NCI-H2081 (cell line): ENCODE measurements around the gene JMJD6.
A peak's percentile ranks its signal among the peaks of the same experiment; 100 is the strongest.
"Not testable (repeated sequence)": the region's sequence is repeated elsewhere in the genome, so short reads cannot be mapped to it uniquely, and the experiment has no call there.

ENCODE experiments used
- DNase-seq, 2 experiments: peaks; one replicate each; lab custom pipeline; 2025; lab: John Stamatoyannopoulos, UW

Gene JMJD6

DNA sequence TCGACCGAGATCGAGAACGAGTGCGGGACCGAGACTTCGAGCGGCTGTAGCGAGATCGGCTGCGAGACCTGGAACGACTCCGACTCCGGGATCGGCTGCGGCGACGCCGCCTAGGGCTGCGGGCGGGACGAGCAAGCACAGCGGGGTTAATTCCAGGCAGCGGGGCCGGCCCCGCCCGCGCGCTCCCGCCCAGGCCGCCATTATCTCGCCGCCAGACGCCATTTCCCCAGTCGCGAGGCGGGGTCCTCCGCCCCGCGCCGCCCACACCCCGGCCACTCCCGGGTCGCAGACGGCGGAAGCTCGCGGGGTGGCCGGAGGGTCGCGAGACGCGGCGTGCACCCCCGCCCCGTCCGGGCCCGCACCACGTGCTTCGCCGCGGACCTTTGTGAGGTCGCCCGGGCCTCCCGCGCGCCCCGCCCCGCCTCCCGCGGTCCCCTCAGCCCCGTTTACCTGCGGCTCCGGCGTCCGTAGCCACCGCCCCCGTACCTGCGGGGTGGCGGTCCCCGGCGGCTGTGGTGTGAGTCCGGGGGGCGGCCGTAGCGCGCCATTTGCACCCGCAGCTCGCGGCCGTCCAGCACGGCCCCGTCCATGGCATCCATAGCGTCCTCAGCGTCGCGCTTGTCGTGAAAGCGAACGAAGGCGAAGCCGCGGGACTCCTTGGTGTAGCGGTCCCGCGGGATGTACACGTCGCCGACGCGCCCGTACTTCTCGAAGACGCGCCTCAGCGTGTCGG, 10.1 kb upstream of the JMJD6 start:
- peak; percentile 81 to 83 for DNase-seq

DNA sequence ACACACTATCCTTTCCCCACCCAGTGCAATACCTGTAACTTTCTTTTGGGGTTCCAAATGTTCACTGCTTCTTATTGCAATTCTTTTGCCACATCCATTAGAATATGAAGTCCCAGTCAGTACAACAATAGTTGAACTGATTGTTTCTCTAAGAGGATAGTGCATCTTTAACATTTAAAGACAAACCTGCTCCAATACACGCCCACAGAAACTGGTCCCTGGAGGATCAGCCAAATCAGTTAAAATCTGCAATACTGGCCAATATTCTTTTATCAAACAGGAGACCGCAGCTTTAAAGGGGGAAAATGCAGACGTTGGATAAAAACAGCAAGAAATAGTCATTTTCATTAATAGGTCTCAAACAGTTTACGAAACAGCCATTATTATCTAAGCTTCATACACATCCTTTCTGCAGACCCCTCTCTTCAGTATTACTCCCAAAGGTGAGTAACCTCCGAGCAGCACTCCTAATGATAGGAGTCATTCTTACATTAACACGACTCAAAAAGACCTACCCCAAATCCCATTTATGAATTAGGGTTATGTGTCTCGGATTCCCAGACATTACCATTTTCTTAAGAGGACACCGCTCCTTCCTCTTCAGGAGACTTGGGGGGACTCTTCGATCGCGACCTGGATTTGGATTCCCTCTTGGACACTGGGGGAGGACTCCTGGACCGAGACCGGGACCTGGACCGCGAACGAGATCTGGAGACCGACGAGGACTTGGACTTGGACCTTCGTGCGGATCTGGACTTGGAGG, 9.4 kb upstream of the JMJD6 start:
- no peak for DNase-seq

DNA sequence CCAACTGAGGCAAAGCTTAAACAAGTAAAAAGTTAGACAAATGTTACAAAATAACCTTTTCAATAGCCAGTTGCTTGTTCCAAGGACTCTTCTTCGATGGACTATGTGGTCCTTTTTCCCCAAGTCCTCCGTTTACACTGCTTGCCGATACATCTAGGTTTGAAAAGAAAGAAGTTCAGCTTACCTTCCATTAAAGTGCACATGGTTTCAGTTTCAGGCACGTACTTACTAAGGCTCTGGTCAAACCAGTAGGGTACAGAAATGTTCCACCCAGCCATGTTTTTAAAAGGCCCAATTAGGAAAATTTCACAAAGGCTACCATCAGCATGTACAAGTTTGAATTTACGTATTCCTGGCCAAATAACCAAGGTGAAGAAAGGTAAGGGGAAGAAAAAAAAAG, 8.6 kb upstream of the JMJD6 start:
- DNase-seq: peak in 1 of 2 experiments; percentile 18

DNA sequence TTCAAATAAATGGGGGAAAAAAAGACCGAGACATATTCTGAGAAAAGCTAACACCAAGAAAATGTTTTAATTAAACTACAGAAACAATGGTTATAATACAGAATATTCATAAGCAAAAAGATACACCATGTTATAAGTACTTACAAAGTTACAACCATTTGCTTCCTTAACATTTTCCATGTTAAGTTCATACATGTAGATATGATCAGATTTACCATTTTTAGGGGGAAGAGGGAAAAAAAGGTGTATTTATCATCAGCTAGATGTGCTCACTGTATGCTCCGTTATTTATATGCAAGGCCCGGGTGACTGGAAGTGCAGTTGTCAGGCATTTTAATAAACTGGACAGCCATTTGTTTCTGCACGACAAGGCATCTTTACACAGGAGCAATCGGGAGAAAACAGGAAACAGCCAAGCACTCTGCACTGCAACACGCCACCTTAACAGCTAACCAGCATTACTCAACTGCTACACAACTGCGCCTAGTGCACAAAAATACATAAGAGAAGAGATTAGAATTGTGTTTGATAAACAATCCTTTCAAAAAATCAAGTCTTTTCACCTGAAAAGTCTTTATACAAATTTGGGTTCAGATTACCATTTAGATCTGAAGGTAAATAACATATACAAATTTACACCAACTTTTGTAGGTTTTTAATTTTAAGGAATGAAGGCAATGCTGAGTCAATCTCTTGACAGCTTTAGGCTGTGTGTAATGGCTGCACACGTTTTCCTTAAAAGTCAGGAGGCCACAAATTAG, 7.9 kb upstream of the JMJD6 start:
- DNase-seq: peak in 1 of 2 experiments; percentile 52

DNA sequence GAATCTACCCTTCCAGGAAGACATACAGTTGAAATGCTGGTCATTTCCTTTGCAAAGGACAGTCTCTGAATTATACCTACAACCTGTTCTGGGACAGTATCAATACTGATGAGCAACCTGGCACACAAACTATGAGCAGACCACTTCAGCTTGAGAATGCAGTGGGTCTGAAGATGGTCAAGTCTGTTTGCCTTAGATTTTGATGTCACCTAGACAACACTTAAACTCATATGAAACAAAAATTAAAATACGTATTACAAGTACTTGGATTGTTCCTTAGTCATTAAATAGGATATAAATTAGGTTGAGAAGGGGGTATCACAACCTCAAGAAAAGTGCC, 7.2 kb upstream of the JMJD6 start:
- no peak for DNase-seq

DNA sequence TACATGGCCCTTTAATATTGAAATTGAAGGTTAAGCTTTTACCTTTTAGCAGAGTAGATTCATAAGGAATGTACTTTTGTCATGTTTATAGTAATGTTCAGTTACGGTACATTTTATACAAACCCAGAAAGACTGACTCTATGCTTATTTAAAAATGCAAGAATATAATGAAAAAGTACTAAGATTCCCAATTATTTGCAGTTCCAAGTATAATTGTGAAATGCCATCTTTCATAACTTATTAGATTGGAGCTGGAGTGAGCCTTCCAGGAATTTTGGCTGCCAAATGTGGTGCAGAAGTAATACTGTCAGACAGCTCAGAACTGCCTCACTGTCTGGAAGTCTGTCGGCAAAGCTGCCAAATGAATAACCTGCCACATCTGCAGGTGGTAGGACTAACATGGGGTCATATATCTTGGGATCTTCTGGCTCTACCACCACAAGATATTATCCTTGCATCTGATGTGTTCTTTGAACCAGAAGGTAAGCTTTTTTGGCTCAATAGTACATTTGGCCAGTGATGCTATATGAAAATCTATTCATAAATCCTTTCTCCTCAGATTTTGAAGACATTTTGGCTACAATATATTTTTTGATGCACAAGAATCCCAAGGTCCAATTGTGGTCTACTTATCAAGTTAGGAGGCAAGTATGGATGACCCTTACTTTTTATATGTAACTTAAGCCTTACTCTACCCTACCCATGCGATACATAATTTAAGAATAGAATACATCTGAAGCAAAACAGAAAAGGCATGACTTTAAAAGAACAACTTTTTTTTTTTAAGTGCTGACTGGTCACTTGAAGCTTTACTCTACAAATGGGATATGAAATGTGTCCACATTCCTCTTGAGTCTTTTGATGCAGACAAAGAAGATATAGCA, 6.6 kb upstream of the JMJD6 start:
- DNase-seq: no peak

DNA sequence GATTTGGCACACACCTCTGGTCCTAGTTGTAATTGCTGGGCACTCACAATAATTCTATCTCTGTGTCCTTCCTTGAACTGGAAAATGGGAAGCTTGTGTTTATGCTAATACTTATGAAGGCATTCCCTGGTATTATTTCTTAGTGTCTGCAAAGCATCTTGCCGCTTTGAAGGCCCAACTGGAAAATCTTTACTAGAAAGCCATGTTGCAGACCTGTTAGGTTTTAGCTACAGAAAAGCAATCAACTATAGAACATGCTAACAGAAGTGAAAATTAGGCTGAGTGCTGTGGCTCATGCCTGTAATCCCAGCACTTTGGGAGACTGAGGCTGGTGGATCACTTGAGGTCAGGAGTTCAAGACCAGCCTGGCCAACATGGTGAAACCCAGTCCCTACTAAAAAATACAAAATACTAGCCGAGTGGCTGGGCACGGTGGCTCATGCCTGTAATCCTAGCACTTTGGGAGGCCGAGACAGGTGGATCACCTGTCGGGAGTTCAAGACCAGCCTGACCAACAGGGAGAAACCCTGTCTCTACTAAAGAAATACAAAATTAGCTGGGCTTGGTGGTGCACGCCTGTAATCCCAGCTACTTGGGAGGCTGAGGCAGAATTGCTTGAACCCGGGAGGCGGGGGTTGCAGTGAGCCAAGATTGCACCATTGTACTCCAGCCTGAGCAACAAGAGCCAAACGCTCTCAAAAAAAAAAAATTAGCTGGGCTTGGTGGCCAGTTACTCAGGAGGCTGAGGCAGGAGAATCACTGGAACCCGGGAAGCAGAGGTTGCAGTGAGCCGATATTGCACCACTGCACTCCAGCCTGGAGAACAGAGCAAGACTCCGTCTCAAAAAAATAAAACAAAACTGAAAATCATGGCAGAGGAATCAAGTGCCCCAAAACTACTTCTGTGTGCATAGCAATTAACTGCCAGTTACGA, 5.7 kb upstream of the JMJD6 start:
- DNase-seq: not testable (repeated sequence)

DNA sequence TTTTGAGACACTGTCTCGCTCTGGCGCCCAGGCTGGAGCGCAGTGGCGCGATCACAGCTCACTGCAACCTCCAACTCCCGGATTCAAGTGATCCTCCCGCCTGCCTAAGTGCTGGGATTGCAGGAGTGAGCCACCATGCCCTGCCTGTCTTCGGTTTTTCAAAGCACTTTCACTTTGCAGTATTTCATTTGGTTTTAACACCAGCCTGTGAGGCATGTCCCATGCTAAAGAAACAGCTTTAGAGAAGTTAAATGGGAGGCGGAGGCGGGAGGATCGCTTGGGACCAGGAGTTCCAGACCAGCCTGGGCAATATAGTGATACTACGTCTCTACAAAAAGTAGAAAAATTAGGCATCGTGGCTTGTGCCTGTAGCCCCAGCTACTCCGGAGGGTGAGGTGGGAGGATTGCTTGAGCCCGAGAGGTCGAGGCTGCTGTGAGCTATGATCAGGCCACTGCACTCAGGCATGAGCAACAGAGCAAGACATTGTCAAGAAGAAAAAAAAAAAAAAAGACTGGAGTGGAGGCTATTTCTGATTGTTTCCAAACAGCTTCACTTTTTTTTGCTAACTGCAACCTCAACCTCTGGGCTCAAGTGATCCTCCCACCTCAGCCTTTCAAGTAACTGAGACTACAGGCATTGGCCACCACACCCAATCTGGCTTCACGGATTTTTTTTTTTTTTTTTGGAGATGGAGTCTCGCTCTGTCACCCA, 1.5 kb upstream of the JMJD6 start:
- no peak for DNase-seq

DNA sequence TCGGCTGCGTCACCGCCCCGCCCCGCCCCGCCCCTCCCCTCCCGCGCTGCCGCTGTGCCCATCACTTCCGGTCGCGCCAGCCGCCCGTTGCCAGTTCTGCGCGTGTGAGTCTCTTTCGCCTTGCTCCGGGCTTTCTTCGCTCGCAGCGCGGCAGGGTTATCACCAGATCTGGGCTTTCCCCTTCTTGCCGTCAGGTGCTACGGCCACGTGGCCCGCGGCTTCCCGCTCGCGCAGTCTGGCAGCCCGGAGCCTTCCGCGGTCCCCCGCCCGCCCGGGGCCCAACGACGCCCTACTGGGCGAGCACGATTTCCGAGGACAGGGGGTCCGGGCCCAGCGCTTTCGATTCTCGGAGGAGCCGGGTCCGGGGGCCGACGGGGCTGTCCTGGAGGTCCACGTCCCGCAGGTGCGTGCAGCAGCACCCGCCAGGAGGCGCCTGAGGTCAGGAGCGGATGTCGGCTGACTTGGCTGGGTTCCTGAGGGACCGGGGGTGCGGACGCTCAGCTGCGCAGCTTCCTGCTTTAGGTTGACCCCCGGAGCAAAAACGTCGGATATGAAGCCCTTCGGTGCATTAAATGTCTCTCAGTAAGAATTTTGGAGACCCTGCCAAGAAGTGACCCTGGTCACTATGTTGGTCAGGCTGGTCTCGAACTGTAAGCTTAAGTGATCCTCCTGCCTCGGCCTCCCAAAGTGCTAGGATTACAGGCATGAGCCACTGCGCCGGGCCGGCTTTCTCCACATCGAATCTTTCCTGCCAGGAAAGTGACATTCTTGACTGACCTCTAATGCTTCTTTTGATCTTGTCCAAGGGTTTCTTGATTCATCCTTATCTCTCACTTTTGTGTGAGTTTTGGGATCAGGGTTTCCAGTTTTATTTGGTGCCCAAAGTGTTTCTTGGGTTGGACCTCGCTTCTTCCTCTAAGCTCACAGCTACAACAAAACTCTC, 641 bp upstream of the JMJD6 start, which contains the start of gene METTL23:
Gene METTL23, plus strand, starts transcription at position 64 of the 943 bp plus-strand sequence. CDS start 2,872 bp downstream, outside the sequence.
- DNase-seq: peak; percentile 77 to 83

DNA sequence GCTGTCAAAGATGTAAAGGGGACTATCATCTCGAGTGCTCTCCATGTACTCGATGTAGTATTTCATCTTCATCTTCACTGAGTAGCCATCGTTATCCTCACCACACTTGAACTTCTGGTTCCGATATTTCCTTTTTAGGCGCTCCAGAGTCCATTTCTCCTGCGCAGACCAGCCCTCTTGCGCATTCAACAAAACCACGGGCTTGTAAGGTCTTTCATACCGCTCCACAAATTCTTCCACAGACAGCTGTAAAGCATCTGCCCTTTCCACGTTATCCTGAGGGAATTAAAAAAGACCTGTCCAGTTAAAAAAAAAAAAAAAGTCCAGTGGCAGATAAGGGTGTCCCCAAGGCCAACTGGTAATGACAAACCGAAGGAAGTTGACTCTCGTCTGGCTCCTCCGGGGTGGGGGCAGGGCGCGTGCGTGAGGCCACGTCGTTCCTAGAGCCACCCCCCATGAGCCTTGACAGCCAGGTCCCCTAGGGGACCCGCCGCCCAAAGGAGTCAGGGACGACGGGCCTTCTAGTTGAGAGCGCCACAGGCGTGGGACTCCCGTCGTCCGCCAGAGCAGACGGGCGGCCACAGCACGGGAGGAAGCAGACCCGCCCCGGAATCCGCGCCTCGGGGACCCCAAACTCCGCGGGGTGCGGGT, 701 bp downstream of the JMJD6 start:
- peak in 1 of 2 experiments; percentile 58 for DNase-seq

DNA sequence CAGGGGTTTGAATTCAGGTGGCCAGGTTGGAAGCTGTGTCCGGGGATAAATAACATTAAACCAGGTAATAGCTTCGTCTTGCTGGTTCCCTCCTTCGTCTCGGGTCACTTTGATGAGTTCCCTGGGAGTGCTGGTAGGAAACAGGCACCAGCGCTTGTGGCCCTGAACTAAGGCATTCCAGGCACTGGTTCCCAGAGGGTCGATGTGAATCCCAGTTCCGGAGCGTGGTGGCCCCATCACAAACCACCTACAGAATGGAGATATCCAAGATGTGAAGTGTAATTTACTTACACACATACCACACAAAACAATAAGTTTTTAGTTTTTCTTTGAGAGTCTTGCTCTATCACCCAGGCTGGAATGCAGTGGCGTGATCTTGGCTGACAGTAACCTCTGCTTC, 2.6 kb downstream of the JMJD6 start:
- no peak for DNase-seq

DNA sequence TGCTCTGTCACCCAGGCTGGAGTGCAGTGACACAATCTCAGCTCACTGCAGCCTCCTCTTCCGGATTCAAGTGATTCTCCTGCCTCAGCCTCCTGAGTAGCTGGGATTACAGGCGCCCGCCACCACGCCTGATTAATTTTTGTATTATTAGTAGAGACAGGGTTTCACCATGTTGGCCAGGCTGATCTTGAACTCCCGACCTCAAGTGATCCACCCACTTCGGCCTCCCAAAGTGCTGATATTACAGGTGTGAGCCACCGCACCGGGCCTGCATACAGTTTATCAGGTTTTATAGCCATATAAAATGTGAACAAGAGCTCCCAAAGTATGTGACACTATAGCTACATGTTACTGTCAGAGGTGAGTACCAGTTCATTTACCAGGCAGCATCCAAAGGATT, 3.4 kb downstream of the JMJD6 start:
- not testable (repeated sequence) for DNase-seq

DNA sequence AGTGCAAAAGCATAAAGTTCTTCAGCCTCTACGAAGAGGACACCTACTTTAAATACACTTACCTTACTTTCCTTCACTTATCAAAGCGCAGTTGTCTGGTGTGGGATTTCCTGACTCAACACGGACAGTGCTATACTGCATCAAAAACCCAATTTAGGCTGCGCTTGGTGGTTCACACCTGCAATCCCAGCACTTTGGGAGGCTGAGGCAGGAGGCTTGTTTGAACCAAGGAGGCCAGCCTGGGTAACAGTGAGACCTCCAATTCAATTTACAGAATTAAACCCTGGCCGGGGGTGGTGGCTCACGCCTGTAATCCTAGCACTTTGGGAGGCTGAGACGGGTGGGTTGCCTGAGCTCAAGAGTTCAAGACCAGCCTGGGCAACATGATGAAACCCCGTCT, 4.1 kb downstream of the JMJD6 start:
- no peak for DNase-seq

DNA sequence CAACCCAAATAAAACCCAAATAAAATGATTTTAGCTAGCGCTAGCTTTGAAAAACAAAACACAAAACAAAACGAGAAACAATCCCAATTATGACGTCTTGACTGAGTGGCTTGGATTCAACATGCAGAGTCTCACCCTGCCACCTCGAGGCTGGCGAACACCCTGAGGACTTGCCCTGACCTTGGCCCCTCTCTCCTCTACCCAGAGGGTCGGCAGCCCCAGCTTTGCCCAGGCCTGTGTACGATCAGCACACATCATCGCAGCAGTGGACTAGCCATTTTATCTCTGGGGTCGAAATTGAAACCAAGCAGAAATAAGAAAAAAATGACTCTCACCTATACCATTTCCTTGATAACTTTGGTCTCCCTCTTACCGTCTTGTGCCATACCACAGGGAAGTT, 4.9 kb downstream of the JMJD6 start:
- no peak for DNase-seq

DNA sequence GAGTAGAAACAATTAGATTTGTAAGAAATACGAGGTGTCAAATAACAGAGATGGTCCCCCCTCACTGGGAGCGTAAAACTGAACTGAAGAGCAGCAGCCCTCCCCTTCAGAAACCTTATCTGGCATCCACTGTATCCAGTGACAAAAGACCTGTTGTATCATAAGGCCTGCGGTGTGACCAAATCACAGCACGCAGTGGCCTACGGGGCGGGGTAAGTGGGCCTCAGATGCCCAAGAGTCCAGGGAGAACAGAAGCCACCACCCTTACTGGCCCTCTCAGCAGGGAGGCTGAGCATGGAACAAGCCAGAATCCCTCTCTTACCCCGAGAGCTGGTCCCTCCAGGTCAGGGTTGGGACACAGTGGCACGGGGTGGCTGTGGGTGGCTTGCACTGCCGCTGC, 5.5 kb downstream of the JMJD6 start:
- DNase-seq: no peak

DNA sequence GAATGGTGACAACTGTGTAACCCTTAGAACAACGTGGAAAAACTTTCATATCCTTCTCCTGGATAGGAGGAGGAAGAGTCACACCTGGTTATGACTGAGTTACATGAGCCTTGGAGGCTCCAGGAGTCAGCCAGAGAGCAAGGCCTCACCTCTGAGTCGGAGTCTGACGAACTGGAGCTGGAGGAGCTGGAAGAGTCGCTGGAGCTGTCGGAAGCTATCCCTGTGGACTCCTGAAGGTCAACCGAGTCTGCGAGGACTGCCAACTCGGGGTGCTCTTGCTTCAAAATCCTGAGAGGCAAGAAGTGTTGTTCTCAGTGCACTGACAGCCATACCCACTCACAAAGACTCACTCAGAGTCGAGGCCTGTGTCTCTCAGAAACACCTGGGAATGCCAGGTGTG, 6.2 kb downstream of the JMJD6 start:
- no peak for DNase-seq

DNA sequence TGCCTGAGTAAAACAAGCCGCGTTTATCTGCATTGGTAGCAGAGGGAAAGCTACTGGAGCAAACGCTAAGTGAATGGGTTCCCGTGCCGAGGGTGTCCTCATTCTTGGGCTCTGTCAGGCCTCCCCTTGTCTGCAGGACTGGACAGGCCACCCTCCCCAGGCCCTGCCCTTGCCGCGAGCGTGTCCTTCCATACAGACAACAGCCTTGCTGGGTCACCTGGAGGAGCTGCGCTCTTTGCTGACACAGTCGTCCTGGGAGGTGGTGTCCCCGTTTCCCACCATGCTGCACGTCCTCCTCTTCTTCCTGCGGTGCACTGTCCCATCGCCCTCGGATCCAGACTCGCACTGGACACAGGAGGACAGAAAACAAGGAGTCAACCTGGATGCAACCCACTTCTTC, 7.9 kb downstream of the JMJD6 start:
- DNase-seq: no peak

DNA sequence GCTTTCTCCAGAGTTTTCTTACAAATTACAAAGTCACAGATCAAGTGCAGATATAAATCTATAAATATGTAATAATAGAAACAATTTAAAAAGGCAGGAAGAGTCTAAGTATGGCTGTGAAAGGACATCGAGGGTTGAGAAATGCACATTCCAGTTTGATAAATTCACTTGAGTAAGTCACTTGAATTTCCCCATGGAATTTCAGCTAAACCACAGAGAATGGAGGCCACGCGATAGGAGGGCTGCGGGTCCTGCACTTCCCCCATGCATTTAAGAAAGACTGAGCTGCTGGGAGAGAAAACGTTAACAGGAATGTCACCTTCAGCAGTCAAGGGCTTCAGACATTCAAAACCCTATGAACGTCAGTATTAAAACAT, 9.6 kb downstream of the JMJD6 start:
- no peak for DNase-seq
